Thoracic aorta (tissue), 2 donors: ENCODE data around the gene SKAP1. TPM values are rescaled to one million over a fixed set of nuclear protein-coding genes. Genes with fewer than 3 reads are reported as not detected.

Source experiments
- ATAC-seq: fragments of 150-250 bp; one replicate; pipeline ENCODE4 v1.8.0; 2017; ENCODE audit warnings: low read depth; ENCODE audit not compliant: insufficient number of reproducible peaks, low FRiP score
- DNase-seq: peaks from one replicate; pipeline ENCODE4 v3.0.0-alpha.2; 2020; ENCODE audit warnings: low spot score
- H3K27ac ChIP-seq, 2 donors: fragments of 200-600 bp; sonication (generic); 1 replicate in 1 of 2; 2 replicates in 1 of 2; pipeline ENCODE4 v1.5.1; 2016; ENCODE audit warnings: mild to moderate bottlenecking in 2 of 2, moderate library complexity in 2 of 2
- H3K27me3 ChIP-seq: fragments of 200-600 bp; sonication (generic); replicated peaks from 2 replicates; pipeline ENCODE4 v1.6.0; 2016; ENCODE audit warnings: mild to moderate bottlenecking; ENCODE audit not compliant: insufficient read depth
- H3K36me3 ChIP-seq: fragments of 200-600 bp; sonication (generic); one replicate; pipeline ENCODE4 v1.5.1; 2016
- H3K4me1 ChIP-seq, 2 donors: fragments of 200-600 bp; sonication (generic); 1 replicate in 1 of 2; 2 replicates in 1 of 2; pipeline versions ENCODE4 v1.5.1 to v1.6.0; 2016; ENCODE audit warnings: low read depth in 2 of 2, mild to moderate bottlenecking in 1 of 2; ENCODE audit not compliant: control insufficient read depth in 1 of 2
- H3K4me3 ChIP-seq: fragments of 200-600 bp; sonication (generic); 2 replicates; pipeline ENCODE4 v1.5.1; 2016; ENCODE audit warnings: mild to moderate bottlenecking
- H3K9me3 ChIP-seq: fragments of 200-600 bp; sonication (generic); 2 replicates; pipeline ENCODE4 v1.5.1; 2016
- total RNA-seq, 2 donors: library from RNA; depleted of rRNA; stranded (reverse); fragments of >200 nt; gene quantifications; one replicate each; pipeline versions ENCODE4 v1.1.0 to v1.2.3, GENCODE V29; 2016
- TF ChIP-seq, protein P1 (sequence below): fragments of 200-600 bp; sonication (generic); IDR thresholded peaks from one replicate; pipeline ENCODE4 v1.5.1; 2019; ENCODE audit warnings: antibody characterized with exemption

Gene SKAP1
- total RNA-seq, 2 donors from 2014 or later, result 2.6 TPM; not detected in 1

GRCh38 chr17:48228720-48229119 lies 201.3 kb downstream of the SKAP1 start:
- Histone ChIP-seq H3K9me3 (no peaks in the 10 kb centered on the region), H3K27ac (no peak overlapping the region)
- ATAC-seq, result no peak

DNA sequence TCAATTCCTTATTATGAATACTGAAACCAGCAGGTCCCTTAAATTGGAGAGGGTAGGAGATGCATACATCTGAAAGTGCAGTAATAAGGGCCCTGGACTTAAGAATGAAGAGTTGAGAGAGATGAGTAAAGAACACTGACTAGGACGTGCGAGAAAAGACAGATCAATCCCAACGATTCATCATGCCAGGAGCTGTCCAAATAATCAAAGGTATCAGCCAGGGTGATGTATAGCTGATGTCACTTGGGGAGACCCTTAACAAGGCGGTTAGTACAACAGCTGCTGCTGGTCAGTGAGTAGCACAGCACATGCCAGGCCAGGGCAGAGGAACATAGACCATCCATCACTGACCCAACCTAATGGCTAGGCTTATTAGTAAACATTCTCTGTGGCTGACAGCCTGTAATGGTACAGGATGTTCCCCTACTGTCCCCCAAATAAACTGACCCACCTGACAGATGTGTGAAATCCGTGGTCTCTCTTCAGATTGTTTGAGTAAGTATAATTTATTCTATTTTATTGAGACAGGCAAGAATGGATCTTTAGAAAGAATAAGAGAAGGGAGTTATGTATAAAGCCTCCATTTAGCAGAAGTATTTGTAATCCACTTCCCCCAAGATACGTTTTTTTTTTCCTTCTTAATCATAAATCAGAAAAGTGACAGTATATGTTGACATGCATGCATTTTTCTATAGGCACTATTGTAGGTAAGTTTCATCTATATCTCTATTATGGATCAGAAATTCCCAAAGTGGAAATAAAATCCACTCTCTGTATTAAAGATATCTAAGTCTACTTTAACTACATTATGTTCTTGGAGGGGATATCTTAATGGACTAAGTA lies 204.1 kb downstream of the SKAP1 start:
- Histone ChIP-seq H3K4me1 (no peaks in the 10 kb centered on the region), H3K27me3 (no peaks in the 10 kb centered on the region), H3K9me3 (no peaks in the 10 kb centered on the region), H3K4me3 (no peak overlapping the region), H3K36me3 (no peaks in the 10 kb centered on the region), H3K27ac (no peak overlapping the region)
- no peak for ATAC-seq
- no peak for DNase-seq
- TF ChIP-seq, protein P1, sequence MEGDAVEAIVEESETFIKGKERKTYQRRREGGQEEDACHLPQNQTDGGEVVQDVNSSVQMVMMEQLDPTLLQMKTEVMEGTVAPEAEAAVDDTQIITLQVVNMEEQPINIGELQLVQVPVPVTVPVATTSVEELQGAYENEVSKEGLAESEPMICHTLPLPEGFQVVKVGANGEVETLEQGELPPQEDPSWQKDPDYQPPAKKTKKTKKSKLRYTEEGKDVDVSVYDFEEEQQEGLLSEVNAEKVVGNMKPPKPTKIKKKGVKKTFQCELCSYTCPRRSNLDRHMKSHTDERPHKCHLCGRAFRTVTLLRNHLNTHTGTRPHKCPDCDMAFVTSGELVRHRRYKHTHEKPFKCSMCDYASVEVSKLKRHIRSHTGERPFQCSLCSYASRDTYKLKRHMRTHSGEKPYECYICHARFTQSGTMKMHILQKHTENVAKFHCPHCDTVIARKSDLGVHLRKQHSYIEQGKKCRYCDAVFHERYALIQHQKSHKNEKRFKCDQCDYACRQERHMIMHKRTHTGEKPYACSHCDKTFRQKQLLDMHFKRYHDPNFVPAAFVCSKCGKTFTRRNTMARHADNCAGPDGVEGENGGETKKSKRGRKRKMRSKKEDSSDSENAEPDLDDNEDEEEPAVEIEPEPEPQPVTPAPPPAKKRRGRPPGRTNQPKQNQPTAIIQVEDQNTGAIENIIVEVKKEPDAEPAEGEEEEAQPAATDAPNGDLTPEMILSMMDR, result no peak

More at GRCh38 chr17:48228720-48229119, 201.3 kb downstream of the SKAP1 start:
- Histone ChIP-seq H3K4me3 (no peak overlapping the region), H3K36me3 (no peaks in the 10 kb centered on the region), H3K27me3 (no peaks in the 10 kb centered on the region), H3K4me1 (no peaks in the 10 kb centered on the region)
- no peak for DNase-seq
- TF ChIP-seq, protein P1, result no peak

GRCh38 chr17:48223945-48224344 lies 206.1 kb downstream of the SKAP1 start:
- no peaks in the 10 kb centered on the region for H3K4me1 ChIP-seq
- no peak overlapping the region for H3K27ac ChIP-seq
- no peaks in the 10 kb centered on the region for H3K36me3 ChIP-seq
- H3K9me3 ChIP-seq, result no peaks in the 10 kb centered on the region
- H3K4me3 ChIP-seq, result no peak overlapping the region
- ATAC-seq (no peak), DNase-seq (no peak)
- TF ChIP-seq, protein P1, result no peak
- no peaks in the 10 kb centered on the region for H3K27me3 ChIP-seq

GRCh38 chr17:48219617-48220016 lies 210.4 kb downstream of the SKAP1 start:
- DNase-seq (no peak), ATAC-seq (no peak)
- Histone ChIP-seq H3K4me3 (no peak overlapping the region), H3K36me3 (no peaks in the 10 kb centered on the region), H3K4me1 (no peaks in the 10 kb centered on the region), H3K27me3 (no peaks in the 10 kb centered on the region), H3K27ac (no peak overlapping the region), H3K9me3 (no peaks in the 10 kb centered on the region)
- TF ChIP-seq, protein P1, result no peak

DNA sequence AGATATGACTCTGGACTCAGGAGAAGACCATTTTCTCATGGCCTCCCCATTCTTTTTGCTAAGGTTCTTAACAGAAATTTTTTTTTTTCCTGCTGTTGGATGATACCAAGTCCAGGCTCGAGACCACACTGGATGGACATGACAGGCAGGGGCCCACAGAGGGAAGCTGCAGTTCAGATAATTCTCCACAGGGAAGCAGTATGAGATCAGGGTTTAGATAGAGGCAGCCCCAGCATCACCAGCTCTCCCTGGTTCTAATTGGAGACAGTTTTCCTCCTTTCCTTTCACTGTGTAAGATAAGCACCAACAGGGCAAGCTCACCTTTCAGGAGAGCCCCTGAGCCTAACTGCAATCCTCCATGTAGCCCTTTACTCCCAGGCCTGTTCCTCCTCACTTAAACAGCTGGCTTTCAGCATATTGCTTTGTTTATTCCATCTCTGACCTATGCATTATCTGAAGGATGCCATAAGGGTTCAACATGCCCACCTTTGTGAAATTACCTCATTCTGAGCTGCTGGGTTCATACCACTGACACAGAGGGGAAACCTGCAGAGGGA lies 214.4 kb downstream of the SKAP1 start:
- no peaks in the 10 kb centered on the region for H3K27me3 ChIP-seq
- H3K27ac ChIP-seq, result no peak overlapping the region
- no peaks in the 10 kb centered on the region for H3K9me3 ChIP-seq
- TF ChIP-seq, protein P1, result no peak
- no peak for ATAC-seq
- no peak overlapping the region for H3K4me3 ChIP-seq
- no peaks in the 10 kb centered on the region for H3K4me1 ChIP-seq
- DNase-seq, result no peak
- H3K36me3 ChIP-seq, result no peaks in the 10 kb centered on the region
